IMR-90 (cell line): ENCODE results near the gene TM7SF3. TPM values are rescaled to one million over a fixed set of nuclear protein-coding genes. Genes with fewer than 3 reads are reported as not detected.

Experiments
- ATAC-seq: fragments of 200-7000 bp; cut with Tn5 transposase; 2 replicates; pipeline ENCODE4 v1.9.1; 2020; ENCODE audit warnings: low read depth, mild to moderate bottlenecking, moderate library complexity
- BruUV-seq: library from RNA; stranded (reverse); fragments of 400-500 nt; replicated peaks from 2 replicates; lab custom pipeline; 2021; lab: Mats Ljungman, UMichigan
- CTCF ChIA-PET: fragments of 300-600 bp; formaldehyde crosslinking; extraction: SDS; loops from one replicate; lab custom pipeline; 2021; ENCODE audit warnings: antibody characterized with exemption; lab: Yijun Ruan, JAX
- POLR2A ChIA-PET: fragments of 300-600 bp; sonication (Branson Sonifier 250); formaldehyde crosslinking; loops from one replicate; lab custom pipeline; 2022; ENCODE audit warnings: antibody characterized with exemption; ENCODE audit not compliant: unreplicated experiment; lab: Charles Lee
- DNase-seq: peaks from one replicate; pipeline ENCODE4 v3.0.0; 2013
- H2AFZ ChIP-seq: replicated peaks from 2 replicates; pipeline ENCODE3; 2013; ENCODE audit warnings: low read length, mild to moderate bottlenecking; ENCODE audit not compliant: poor library complexity
- H2AK5ac ChIP-seq: 2 replicates; pipeline ENCODE4 v1.6.1; 2013; ENCODE audit warnings: low read depth, low read length, inconsistent platforms
- H2AK9ac ChIP-seq: replicated peaks from 2 replicates; pipeline ENCODE3; 2013; ENCODE audit warnings: mild to moderate bottlenecking, low read depth, low read length, moderate library complexity; ENCODE audit not compliant: poor library complexity
- H2BK120ac ChIP-seq: 2 replicates; pipeline ENCODE4 v1.6.1; 2013; ENCODE audit warnings: low read depth, low read length, inconsistent platforms
- H2BK15ac ChIP-seq: 3 replicates; pipeline ENCODE4 v1.6.1; 2013; ENCODE audit warnings: low read depth, low read length, inconsistent platforms
- H2BK20ac ChIP-seq: 2 replicates; pipeline ENCODE4 v1.6.1; 2013; ENCODE audit warnings: low read depth, mild to moderate bottlenecking, inconsistent platforms, low read length, moderate library complexity
- H2BK5ac ChIP-seq: 2 replicates; pipeline ENCODE4 v1.6.1; 2013; ENCODE audit warnings: mild to moderate bottlenecking, low read depth, low read length, inconsistent platforms; ENCODE audit not compliant: poor library complexity, severe bottlenecking
- H3K14ac ChIP-seq: replicated peaks from 2 replicates; pipeline ENCODE4 v1.6.1; 2013; ENCODE audit warnings: low read depth, low read length, inconsistent platforms
- H3K18ac ChIP-seq: 2 replicates; pipeline ENCODE4 v1.6.1; 2013; ENCODE audit warnings: low read depth, low read length, control low read depth
- H3K23ac ChIP-seq: 2 replicates; pipeline ENCODE4 v1.6.1; 2013; ENCODE audit warnings: low read depth, low read length, inconsistent platforms
- H3K27ac ChIP-seq: 2 replicates; pipeline ENCODE4 v1.5.1; 2013; ENCODE audit warnings: mild to moderate bottlenecking, control low read depth, low read length; ENCODE audit not compliant: insufficient read depth
- H3K27me3 ChIP-seq: 2 replicates; pipeline ENCODE4 v1.6.1; 2013; ENCODE audit warnings: low read length; ENCODE audit not compliant: control insufficient read depth, insufficient read depth
- H3K36me3 ChIP-seq: 2 replicates; pipeline ENCODE4 v1.6.1; 2013; ENCODE audit warnings: low read length, mixed read lengths; ENCODE audit not compliant: control insufficient read depth, insufficient read depth
- H3K4ac ChIP-seq: 2 replicates; pipeline ENCODE4 v1.6.1; 2013; ENCODE audit warnings: low read depth, low read length, inconsistent platforms
- H3K4me1 ChIP-seq: 2 replicates; pipeline ENCODE4 v1.6.1; 2013; ENCODE audit warnings: low read length, mixed read lengths; ENCODE audit not compliant: control insufficient read depth, insufficient read depth
- H3K4me2 ChIP-seq: 2 replicates; pipeline ENCODE4 v1.6.1; 2013; ENCODE audit warnings: low read depth, mild to moderate bottlenecking, control low read depth, low read length, moderate library complexity
- H3K4me3 ChIP-seq: 2 replicates; pipeline ENCODE4 v1.5.1; 2013; ENCODE audit warnings: low read depth, mild to moderate bottlenecking, control low read depth, low read length, moderate library complexity; ENCODE audit not compliant: insufficient read depth
- H3K56ac ChIP-seq: 2 replicates; pipeline ENCODE4 v1.6.1; 2013; ENCODE audit warnings: low read length, inconsistent platforms; ENCODE audit not compliant: insufficient read depth; ENCODE audit errors: extremely low read depth
- H3K79me1 ChIP-seq, 2 experiments: 2 replicates each; pipeline ENCODE4 v1.6.1; 2013; ENCODE audit warnings: low read length in 2 of 2, inconsistent platforms in 1 of 2, low read depth in 1 of 2
- H3K9ac ChIP-seq: 2 replicates; pipeline ENCODE4 v1.6.1; 2013; ENCODE audit warnings: low read depth, low read length, control low read depth
- H3K9me1 ChIP-seq: 2 replicates; pipeline ENCODE4 v1.6.1; 2013; ENCODE audit warnings: low read length, inconsistent platforms; ENCODE audit not compliant: insufficient read depth
- H3K9me3 ChIP-seq: 2 replicates; pipeline ENCODE4 v1.6.1; 2013; ENCODE audit warnings: low read length; ENCODE audit not compliant: control insufficient read depth, insufficient read depth
- H4K20me1 ChIP-seq: 2 replicates; pipeline ENCODE4 v1.6.1; 2013; ENCODE audit warnings: low read length, inconsistent platforms; ENCODE audit not compliant: insufficient read depth
- H4K5ac ChIP-seq: 2 replicates; pipeline ENCODE4 v1.6.1; 2013; ENCODE audit warnings: mild to moderate bottlenecking, low read depth, low read length, control low read depth
- H4K8ac ChIP-seq, 2 experiments: 2 replicates each; pipeline ENCODE4 v1.6.1; 2013; ENCODE audit warnings: low read depth in 2 of 2, low read length in 2 of 2, control low read depth in 1 of 2, inconsistent platforms in 1 of 2
- H4K91ac ChIP-seq: 2 replicates; pipeline ENCODE4 v1.6.1; 2013; ENCODE audit warnings: low read depth, low read length, inconsistent platforms; ENCODE audit not compliant: insufficient read depth
- BHLHE40 ChIP-seq: fragments of 150-350 bp; IDR thresholded peaks from 2 replicates; pipeline ENCODE4 v1.6.1; 2016; ENCODE audit warnings: mild to moderate bottlenecking, low read depth, low read length
- CHD1 ChIP-seq: IDR thresholded peaks from 2 replicates; pipeline ENCODE4 v1.6.1; 2012; ENCODE audit warnings: low read depth, low read length, improper control_type of control experiment
- MAZ ChIP-seq: IDR thresholded peaks from 2 replicates; pipeline ENCODE4 v1.6.1; 2012; ENCODE audit warnings: low read depth, mild to moderate bottlenecking, low read length, improper control_type of control experiment, moderate library complexity, borderline replicate concordance
- MXI1 ChIP-seq: IDR thresholded peaks from 2 replicates; pipeline ENCODE4 v1.6.1; 2012; ENCODE audit warnings: low read depth, mild to moderate bottlenecking, low read length, moderate library complexity, borderline replicate concordance
- NFE2L2 ChIP-seq: fragments of 150-350 bp; IDR thresholded peaks from 2 replicates; pipeline ENCODE4 v1.6.1; 2016; ENCODE audit warnings: low read depth, mild to moderate bottlenecking, low read length
- POLR2A ChIP-seq: IDR thresholded peaks from 2 replicates; pipeline ENCODE4 v1.6.1; 2012; ENCODE audit warnings: mild to moderate bottlenecking, low read depth, low read length
- WGBS, 2 experiments: methylation state at CpG; one replicate each; pipeline versions ENCODE4 v1.1.5 to v1.1.7; 2013; ENCODE audit warnings: missing lambda C conversion rate in 2 of 2; ENCODE audit not compliant: insufficient read length in 1 of 2; ENCODE audit errors: extremely low coverage in 2 of 2; 5-methylcytosine and 5-hydroxymethylcytosine counted together
- dilution Hi-C: fragments of 300-500 bp; cut with HindIII; formaldehyde crosslinking; loops from one replicate; pipeline ENCODE4 v1.14.3; 2018; ENCODE audit warnings: low sequenced_read_pairs; ENCODE audit not compliant: unreplicated experiment
- in situ Hi-C: fragments of 300-500 bp; cut with MboI; formaldehyde crosslinking; loops from 3 replicates; pipeline ENCODE4 v1.14.3; 2019; ENCODE audit warnings: low sequenced_read_pairs, inconsistent platforms, mixed read lengths
- intact Hi-C: fragments of 100-400 bp; cut with micrococcal nuclease; formaldehyde crosslinking; loops from 2 replicates; pipeline ENCODE4 v1.10.0; 2022
- polyA plus RNA-seq, 3 experiments: library from polyadenylated mRNA; depleted of rRNA; stranded (reverse); fragments of >200 nt; gene quantifications; 2 replicates each; pipeline ENCODE4 v1.2.3, GENCODE V29; 2012; ENCODE audit warnings: low replicate concordance in 1 of 3
- total RNA-seq: library from RNA; depleted of rRNA; stranded (reverse); fragments of >200 nt; gene quantifications from 2 replicates; pipeline ENCODE4 v1.2.3, GENCODE V29; 2012
- TF ChIP-seq, protein P1 (sequence below): fragments of 150-350 bp; IDR thresholded peaks from 2 replicates; pipeline ENCODE4 v1.6.1; 2017; ENCODE audit warnings: mild to moderate bottlenecking, antibody characterized with exemption, low read length, low read depth

The TM7SF3 gene
- total and polyA plus RNA-seq, 2 of the 4 experiments (the other 2 are of a cell fraction): 35.3 to 46.6 TPM

DNA sequence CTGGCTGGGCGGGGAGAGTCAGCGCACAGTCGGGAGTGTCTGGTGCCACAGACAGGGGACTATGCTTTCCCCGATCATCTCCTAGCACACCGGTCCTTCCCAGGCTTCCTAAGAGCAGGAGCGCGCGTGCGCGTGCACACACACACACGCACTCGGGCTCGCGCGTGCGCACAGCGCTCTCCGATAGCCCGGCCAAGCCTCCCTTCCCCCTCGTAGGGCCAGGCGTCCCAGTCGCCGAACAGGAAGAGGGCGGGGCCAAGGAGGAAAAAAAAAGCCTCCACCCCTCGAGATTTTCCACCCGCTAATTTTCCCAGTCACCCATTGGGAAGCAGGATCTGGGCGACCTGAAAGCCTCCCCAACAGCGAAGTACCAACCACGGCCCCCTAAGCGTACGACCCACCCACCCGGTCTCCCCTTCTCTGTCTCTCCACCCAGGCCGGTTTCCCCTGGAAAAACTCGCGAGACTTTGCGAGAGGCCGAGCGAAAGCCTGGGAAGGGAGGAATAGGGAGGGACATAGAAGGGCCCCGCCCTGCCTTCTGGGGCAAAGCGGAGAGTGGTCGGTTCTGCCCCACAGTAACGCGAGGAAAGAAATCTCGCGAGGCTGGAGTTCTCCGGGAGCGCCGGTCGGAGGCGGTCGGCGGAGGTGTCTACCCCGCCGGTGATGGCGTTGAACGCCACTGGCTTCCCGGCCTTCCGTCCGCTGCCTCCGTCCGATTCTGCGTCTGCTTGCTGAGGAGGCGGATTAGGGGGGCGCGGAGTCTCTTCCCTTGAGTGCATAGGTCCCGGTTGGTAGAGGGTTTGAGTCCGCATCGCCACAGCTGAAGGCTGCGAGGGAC lies 76.1 kb downstream of the TM7SF3 start, which contains the start of the genes FGFR1OP2 and INTS13:
FGFR1OP2 (plus strand) TSS at position 608 of the 838 bp plus-strand sequence. CDS start 15,689 bp downstream, outside the sequence.
INTS13 (minus strand) TSS at position 119 of the 838 bp plus-strand sequence. CDS start 1,178 bp downstream, outside the sequence.
- ChIA-PET CTCF (no interaction called here), POLR2A (no interaction called here)
- Histone ChIP-seq H2BK120ac (peak within 1 kb of the TSS; percentile 96), H4K91ac (peak within 1 kb of the TSS; percentile 99), H2BK15ac (peak within 1 kb of the TSS; percentile 91; the same call in 1 of the 3 replicates), H3K56ac (peak within 1 kb of the TSS; percentile 99), H4K5ac (peak within 1 kb of the TSS; percentile 80), H3K79me1 (peaks cover 7 to 47% of the 10 kb centered on the region in 2 experiments), H4K20me1 (peaks cover 20% of the 10 kb centered on the region; the same call in 1 of the 2 replicates), H3K18ac (peak within 1 kb of the TSS; percentile 87), H3K9me3 (no peaks in the 10 kb centered on the region), H2AK5ac (peak within 1 kb of the TSS; percentile 65), H3K4me2 (peak within 1 kb of the TSS; percentile 99), H4K8ac (peak within 1 kb of the TSS; percentile 64 to 99), H2AFZ (peak within 1 kb of the TSS; percentile 99), H3K23ac (peak within 1 kb of the TSS; percentile 99), H3K4ac (peak within 1 kb of the TSS; percentile 99), H3K9me1 (no peaks in the 10 kb centered on the region; the same call in 1 of the 2 replicates), H2AK9ac (peak within 1 kb of the TSS; percentile 95), H3K36me3 (no peaks in the 10 kb centered on the region), H3K27ac (peak within 1 kb of the TSS; percentile 92), H3K14ac (peak within 1 kb of the TSS; percentile 100), H3K27me3 (no peaks in the 10 kb centered on the region), H2BK5ac (peak within 1 kb of the TSS; percentile 89), H3K4me3 (peak within 1 kb of the TSS; percentile 89), H3K9ac (peak within 1 kb of the TSS; percentile 92), H2BK20ac (peak within 1 kb of the TSS; percentile 86; the same call in 1 of the 2 replicates), H3K4me1 (peaks cover 2% of the 10 kb centered on the region)
- WGBS, 2 experiments: 1% methylated on average over 18 of the region's 69 CpGs; no CpG with 5 or more reads in 1 of the 2 experiments
- no peak for TF ChIP-seq NFE2L2
- peak; percentile 28; the same call in 1 of the 2 replicates for TF ChIP-seq BHLHE40
- peak; percentile 97 for TF ChIP-seq POLR2A
- TF ChIP-seq MAZ: peak; percentile 55; the same call in 1 of the 2 replicates
- TF ChIP-seq, protein P1, sequence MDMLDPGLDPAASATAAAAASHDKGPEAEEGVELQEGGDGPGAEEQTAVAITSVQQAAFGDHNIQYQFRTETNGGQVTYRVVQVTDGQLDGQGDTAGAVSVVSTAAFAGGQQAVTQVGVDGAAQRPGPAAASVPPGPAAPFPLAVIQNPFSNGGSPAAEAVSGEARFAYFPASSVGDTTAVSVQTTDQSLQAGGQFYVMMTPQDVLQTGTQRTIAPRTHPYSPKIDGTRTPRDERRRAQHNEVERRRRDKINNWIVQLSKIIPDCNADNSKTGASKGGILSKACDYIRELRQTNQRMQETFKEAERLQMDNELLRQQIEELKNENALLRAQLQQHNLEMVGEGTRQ: no peak
- TF ChIP-seq CHD1: no peak
- TF ChIP-seq MXI1: peak; percentile 71; the same call in 1 of the 2 replicates
- dilution Hi-C loops (no loop called here), intact Hi-C loops (loop anchor here (5.0 kb wide), 1 partner anchor 74 kb away; the partner anchor contains the start of gene TM7SF3), in situ Hi-C loops (no loop called here)
- DNase-seq (peak; percentile 99), ATAC-seq (peak; percentile 95)
- BruUV-seq: TSS peak; percentile 19
